NCI-H146 treated with DMSO at 0.1 percent for 48 hours (cell line): ENCODE results near the gene FARS2.
A peak's percentile ranks its signal among the peaks of the same experiment; 100 is the strongest.
"Not testable (repeated sequence)": the region's sequence is repeated elsewhere in the genome, so short reads cannot be mapped to it uniquely, and the experiment has no call there.

Source experiments
- DNase-seq: peaks from one replicate; lab custom pipeline; 2025; ENCODE audit not compliant: unreplicated experiment; lab: John Stamatoyannopoulos, UW

FARS2 gene

DNA sequence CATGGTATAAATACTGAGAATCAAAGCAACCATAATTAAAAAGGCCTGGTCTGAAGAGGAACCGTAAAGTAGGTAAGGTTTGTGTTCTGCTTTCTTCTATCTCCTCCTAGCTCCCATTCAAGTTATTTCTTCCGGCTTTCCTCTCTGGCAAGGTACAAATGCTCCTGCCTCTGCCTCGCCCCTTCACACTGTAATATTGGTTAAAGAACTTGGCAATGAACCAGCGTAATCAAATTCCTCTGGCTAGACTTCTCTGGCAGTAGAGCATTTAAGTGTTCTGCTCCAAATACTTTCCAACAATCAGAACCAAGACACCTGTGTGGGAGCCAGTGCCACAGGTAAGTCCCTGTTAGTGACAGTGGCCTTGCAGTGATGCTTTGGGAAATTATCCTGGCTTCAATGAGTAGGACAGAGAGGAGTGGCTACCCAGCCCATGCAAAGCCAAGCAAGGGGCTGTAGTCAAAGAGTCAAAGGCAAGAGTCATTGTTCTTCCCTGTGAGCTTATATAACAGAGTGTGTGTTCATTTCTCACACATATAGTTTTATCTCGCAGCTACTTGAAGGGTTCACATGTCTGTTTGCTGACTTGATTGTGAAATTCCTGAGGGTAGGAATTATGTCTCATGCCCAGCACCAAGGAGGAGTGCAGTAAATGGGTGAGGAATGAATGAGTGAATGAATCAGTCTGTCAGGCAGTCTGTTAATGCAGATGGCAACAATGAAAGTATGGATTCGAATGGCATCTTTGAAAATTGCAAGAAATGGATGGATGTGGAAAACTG lies 416.1 kb downstream of the FARS2 start:
- DNase-seq: no peak

GRCh38 chr6:5679270-5679669 lies 418.0 kb downstream of the FARS2 start:
- DNase-seq: peak; percentile 57

GRCh38 chr6:5679691-5680090 lies 418.4 kb downstream of the FARS2 start:
- DNase-seq: no peak

- peak; percentile 67 for DNase-seq
These were observed 418.8 kb downstream of the FARS2 start for GRCh38 chr6:5680095-5680494.

DNA sequence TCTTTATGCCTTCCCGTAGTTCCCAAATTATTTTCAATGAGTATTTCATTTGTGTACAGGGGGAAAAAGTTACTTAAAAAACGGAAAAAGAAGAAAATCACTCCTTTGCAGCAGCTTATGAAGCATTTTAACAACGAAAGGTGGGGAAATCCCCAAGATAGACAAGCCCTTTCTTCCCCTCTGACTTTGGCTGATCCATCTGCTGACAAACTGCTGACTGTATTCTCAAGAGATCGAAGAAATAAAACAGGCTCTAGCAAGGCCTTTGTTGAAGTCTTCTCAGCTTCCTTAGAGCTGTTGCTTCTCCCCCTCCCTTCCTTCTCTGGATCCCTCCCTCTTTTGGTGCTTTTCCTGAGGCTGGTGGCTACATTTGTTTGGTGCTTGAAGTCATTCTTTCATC lies 420.2 kb downstream of the FARS2 start:
- no peak for DNase-seq

GRCh38 chr6:5682530-5682929 lies 421.2 kb downstream of the FARS2 start:
- DNase-seq: no peak

GRCh38 chr6:5683747-5684146 lies 422.4 kb downstream of the FARS2 start:
- not testable (repeated sequence) for DNase-seq

DNA sequence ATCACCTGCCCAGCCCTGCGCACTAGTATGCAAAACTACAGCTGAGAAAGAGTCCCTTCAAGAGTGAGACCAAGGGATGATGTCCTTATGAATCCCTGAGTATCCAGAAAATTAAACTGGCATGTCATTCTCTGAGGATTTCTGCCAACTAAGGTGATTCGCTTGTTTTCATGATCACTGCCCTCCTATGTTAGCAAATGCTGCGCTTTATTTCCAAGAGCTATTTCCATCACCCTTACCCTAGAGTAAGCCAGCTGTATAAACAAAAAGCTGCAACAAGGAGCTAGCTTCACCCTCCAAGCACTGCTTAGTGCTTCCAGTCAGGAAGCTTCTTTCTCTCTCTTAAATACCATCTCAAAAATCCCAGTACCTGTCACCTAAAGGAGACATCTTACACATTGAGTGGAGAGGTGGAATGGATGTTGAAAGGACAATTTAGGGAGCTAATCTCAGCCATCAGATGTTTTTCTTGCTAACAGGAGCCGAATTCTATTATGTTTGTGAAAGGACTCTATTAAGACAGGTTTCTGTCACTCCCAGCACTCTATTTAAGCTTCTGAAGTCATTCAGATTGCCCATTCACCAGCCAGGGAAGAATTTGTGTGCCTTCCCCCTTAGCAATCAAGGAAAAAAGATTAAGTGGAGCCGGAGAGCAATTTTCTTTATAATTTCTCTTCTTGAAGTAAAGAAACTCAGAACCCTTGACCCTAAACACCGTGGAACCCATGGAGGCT lies 423.2 kb downstream of the FARS2 start:
- peak; percentile 42 for DNase-seq

DNA sequence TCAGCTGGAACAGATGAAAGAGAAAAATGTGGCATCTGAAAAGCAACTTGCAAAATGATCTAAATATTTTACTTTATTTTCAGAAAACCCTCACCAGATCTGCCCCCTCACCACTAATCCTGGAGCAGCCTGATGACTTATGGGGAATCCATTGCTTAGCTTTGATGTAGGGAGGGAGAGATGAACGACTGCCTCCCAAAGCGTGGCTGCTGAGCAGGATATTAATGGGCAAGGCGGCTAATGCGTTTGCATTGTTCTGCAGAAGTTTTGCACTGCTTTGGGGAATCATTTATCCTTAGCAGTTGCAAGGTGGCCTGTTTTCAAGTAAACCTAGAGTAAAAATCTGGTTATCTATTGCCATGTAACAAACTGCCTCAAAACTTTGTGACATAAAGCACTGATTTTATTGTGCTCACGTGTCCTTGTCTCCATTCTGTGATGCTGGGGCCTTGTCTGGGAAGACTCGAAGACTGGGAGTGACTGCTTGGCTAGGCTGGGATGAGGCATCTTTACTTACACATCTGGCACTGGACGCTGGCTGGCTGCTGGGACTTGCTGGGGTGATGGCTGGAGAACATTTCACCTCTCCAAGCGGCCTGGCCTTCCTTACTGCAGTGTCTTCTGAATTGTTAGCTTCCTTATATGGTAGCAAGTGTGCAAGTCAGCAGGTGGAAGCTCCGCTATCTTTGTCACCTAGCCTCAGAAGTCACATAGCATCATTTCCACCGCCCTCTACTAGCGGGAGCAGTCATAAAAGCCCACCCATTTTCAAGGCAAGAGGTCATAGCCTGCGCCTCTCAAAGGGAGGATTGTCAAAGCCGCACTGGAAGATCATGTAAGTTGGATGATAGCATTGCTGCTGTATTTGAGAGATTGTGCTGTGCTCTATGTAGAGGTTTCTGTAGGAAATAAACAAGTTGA lies 432.2 kb downstream of the FARS2 start:
- no peak for DNase-seq

GRCh38 chr6:5695260-5696245 lies 434.2 kb downstream of the FARS2 start:
- DNase-seq: no peak

DNA sequence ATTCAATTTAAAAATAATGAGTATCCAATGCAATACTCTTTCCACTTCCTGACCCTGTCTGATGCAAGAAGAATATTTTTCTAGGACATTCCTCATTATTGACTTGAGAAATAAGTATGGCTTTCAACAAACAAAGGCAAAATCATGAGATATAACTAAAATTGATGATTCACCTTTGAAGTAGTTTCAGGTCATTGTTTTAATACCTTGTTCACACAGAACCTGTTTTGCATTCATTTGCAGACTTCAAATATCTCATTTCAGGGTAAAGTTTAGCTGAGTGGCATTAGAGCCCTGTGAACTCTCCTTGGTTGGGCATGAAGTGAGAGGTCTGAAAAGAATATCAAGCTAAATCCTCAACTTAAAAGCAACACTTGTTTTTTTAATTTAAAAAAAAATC lies 436.2 kb downstream of the FARS2 start:
- DNase-seq: no peak

DNA sequence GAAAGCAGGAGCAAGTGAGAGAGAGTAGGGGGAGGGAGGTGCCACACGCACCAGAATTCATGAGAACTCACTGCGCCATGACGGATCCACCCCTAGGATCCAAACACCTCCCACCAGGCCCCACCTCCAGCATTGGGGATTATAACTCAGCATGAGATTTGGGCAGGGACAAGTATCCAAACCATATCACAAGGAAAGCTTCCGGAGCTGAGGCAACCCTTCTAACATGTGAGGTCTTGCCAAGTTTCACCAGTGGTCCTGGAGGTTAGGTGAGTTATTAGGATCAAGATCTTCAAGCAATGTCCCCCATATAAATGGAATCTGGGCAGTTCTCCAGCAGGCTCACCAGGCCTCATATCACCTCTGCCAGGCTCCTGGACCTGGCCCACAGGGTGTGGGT lies 437.0 kb downstream of the FARS2 start:
- DNase-seq: no peak

DNA sequence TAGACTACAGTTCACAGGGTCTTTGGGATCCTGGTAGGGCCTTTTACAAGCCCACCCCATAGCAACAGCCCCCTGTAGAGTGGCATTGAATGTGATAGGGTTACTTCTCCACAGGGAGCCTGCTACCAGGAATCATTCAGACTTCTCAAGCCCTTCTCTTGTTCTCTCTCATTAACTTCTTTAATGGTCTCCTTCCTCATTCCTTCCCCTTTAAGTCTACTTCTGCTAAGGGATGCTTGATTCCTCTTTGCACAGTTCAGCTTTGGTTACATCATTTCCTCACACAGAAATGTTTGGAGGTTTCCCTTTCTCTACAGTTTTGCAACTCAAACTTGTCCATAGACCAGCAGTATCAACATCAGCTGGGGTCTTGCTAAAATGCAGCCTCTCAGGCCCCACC lies 437.8 kb downstream of the FARS2 start:
- not testable (repeated sequence) for DNase-seq

DNA sequence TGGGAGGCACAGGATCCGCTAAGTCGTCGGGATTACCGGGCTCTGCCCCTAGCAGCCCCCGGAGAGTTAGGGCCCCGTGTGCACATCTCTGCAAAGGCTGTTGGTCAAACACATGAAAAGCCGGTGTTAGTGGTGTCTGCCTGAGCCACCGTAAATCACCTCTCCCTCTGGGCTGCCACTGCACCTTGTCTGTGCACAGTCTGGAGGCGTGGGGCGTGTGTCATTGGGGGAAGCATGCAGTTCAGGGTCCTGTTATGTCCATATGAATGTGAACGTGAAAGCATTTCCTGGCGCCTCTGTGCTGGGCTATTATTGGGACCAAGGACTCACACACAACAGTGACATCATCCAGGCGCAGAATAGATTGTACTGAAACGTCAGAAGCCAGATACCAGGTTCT lies 439.9 kb downstream of the FARS2 start:
- no peak for DNase-seq

DNA sequence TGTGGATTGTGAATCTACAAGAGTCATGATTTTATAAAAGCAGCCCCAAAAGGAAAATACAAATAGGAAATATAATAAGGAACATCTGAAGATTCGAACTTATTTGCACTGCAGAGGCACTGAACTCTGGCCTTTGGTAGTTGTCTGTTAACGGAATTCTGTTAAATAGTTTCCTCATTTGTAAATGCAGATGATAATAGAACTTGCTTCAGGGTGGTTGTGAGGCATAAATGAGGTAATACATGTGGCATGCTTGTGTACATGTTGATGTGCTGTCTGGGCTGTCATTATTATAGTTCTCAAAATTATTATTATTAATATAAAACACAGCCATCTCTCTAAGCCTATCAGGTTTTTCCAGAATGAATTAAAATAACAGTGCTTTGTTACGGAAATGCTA lies 443.4 kb downstream of the FARS2 start:
- no peak for DNase-seq

GRCh38 chr6:5705252-5705651 lies 443.9 kb downstream of the FARS2 start:
- DNase-seq: no peak

DNA sequence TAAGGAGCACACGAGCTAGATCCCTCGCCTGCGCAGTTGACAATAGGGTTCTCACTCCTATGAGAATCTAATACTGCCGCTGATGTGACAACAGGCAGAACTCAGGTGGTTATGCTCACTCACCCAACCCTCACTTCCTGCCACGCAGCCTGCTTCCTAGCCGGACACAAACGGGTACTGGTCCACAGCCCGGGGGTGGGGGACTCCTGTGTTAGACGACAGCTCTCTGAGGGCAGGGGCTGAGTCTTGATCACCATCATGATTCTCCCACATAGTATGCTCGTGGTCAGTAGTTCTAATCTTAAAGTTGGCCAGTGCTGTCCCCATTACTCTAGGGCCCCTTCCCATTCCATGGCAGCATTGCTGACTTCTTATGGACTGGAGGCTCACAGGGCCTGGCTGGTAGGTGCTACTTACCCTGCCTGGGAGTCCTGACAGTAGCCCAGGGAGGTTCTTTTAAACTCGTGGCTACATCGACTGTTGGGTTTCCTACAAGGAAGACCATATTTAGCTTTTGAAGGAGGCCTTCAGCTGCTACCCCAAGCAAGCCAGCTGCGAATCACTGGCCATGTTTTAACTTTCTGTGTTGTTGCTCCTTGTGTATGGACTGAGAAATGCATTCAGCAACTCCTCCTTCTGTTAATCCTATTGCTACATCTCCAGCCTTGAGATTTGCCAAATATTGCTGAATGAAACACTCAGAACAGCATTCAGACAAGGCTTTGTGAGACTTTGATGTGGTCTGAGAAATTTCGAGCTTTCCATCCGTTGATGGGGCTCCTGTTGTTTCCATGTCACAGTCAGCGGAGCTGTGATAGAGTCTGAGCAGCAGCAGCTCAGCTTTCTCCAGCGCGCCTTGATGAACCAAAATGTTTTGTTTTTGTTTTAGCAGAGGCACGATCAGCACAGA lies 445.1 kb downstream of the FARS2 start:
- DNase-seq: no peak

DNA sequence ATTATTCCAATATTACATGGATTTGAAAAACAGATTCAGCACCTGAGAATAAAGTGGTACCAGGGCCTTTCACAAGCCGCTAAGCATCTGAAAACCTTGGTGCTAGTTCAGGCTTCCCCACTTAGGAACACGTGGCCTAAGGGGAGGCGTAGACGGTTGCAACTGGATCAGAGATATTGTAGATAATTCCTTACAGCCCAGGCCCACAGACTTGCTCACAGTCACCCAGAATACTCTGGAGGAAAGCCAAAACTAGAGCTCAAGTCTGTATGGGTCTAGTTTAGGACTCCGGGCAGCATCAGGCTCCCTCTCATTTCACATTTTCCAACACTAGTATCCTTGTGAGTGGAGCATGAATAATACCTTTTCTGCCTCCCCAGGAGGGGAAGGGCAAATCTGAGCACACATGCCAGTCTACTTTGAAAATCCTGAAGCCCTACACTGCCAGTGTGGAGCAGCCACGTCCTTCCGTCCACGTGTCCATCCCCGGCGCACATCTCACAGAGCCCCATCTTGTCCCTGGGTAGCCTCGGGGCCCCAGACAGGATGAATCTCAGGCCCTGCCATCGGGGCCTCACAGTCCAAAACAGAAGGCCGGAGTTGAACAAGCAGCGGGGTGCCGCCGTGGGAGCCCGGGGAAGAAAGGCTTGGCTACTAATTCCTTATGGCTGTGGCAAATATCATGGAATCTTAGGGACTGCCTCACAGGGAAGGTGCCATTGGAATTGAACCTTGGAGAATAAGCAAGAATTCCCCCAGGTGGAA lies 446.1 kb downstream of the FARS2 start:
- DNase-seq: no peak

DNA sequence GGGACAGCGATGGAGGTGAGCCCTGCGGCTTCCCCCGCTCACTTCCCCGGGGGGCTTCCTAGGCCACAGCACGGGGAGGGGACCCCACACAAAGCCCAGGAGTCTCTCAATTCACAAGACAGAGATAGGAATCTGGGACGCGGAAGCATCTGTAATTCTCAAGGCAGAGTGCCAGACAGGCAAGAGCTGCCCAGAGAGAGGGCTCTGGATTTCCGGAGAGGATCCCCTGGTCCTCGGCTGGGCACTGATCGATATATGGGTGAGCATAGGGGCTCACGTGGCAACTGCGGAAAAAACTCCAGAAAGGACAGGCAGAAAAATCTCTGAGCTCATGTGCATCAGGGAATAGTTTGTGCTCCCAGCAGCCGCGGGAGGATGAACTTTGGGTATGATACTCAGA lies 449.2 kb downstream of the FARS2 start:
- no peak for DNase-seq
